A673 (cell line): ENCODE data around the gene MMP24. TPM values are rescaled to one million over a fixed set of nuclear protein-coding genes. Genes with fewer than 3 reads are reported as not detected.
"Not testable (repeated sequence)": the region's sequence is repeated elsewhere in the genome, so short reads cannot be mapped to it uniquely, and the experiment has no call there.

Experiments used
- BruUV-seq: library from RNA; stranded (reverse); fragments of 400-500 nt; replicated peaks from 2 replicates; lab custom pipeline; 2021; lab: Mats Ljungman, UMichigan
- CTCF ChIA-PET: fragments of 300-600 bp; sonication (Branson Sonifier 250); formaldehyde crosslinking; loops from one replicate; lab custom pipeline; 2022; ENCODE audit warnings: antibody characterized with exemption; lab: Charles Lee
- POLR2A ChIA-PET: fragments of 300-600 bp; sonication (Branson Sonifier 250); formaldehyde crosslinking; loops from one replicate; lab custom pipeline; 2022; ENCODE audit warnings: antibody characterized with exemption; ENCODE audit not compliant: low non-redundant PET; lab: Charles Lee
- DNase-seq: peaks from one replicate; pipeline ENCODE4 v3.0.0-alpha.2; 2015; ENCODE audit warnings: low spot score
- H3K27ac ChIP-seq: fragments of 200-600 bp; sonication (generic); 2 replicates; pipeline ENCODE4 v1.5.1; 2016; ENCODE audit warnings: mixed run types, low read depth, mild to moderate bottlenecking, mixed read lengths, antibody characterized with exemption, low read length; ENCODE audit not compliant: poor library complexity, severe bottlenecking
- H3K27me3 ChIP-seq: fragments of 200-600 bp; sonication (generic); replicated peaks from 2 replicates; pipeline ENCODE4 v1.6.1; 2017; ENCODE audit warnings: mixed run types, low read depth, mild to moderate bottlenecking, mixed read lengths, antibody characterized with exemption, low read length; ENCODE audit not compliant: insufficient read depth, poor library complexity
- H3K36me3 ChIP-seq: fragments of 200-600 bp; sonication (generic); 2 replicates; pipeline ENCODE4 v1.6.1; 2016; ENCODE audit warnings: mixed run types, mild to moderate bottlenecking, mixed read lengths, antibody characterized with exemption, low read length; ENCODE audit not compliant: insufficient read depth, poor library complexity, severe bottlenecking
- H3K4me1 ChIP-seq: fragments of 200-600 bp; sonication (generic); 2 replicates; pipeline ENCODE4 v1.6.1; 2017; ENCODE audit warnings: mixed run types, mild to moderate bottlenecking, mixed read lengths, antibody characterized with exemption, low read length; ENCODE audit not compliant: insufficient read depth, poor library complexity, severe bottlenecking
- H3K4me3 ChIP-seq: fragments of 200-600 bp; sonication (generic); 2 replicates; pipeline ENCODE4 v1.5.1; 2016; ENCODE audit warnings: low read depth, mixed run types, mild to moderate bottlenecking, mixed read lengths, low read length; ENCODE audit not compliant: poor library complexity, severe bottlenecking
- H3K9me3 ChIP-seq: fragments of 200-600 bp; sonication (generic); 2 replicates; pipeline ENCODE4 v1.6.1; 2016; ENCODE audit warnings: mixed run types, low read depth, mild to moderate bottlenecking, mixed read lengths, antibody characterized with exemption, low read length; ENCODE audit not compliant: poor library complexity, severe bottlenecking
- EZH2 ChIP-seq: fragments of 200-600 bp; sonication (generic); IDR thresholded peaks from 2 replicates; pipeline ENCODE4 v1.6.1; 2017; ENCODE audit warnings: borderline replicate concordance, low read depth, mild to moderate bottlenecking, mixed read lengths, antibody characterized with exemption, low read length; ENCODE audit not compliant: poor library complexity, severe bottlenecking
- intact Hi-C: fragments of 100-400 bp; cut with micrococcal nuclease; formaldehyde crosslinking; loops from one replicate; pipeline ENCODE4 v1.10.0; 2022; ENCODE audit not compliant: unreplicated experiment
- total RNA-seq: library from RNA; stranded (reverse); gene quantifications from 2 replicates; pipeline ENCODE4 v1.2.3, GENCODE V29; 2021
- TF ChIP-seq, protein P1 (sequence below): fragments of 300-800, 200-600 bp; sonication (generic); conservative IDR thresholded peaks from 2 replicates; pipeline ENCODE4 v1.5.1; 2017; ENCODE audit warnings: low read depth, mild to moderate bottlenecking, antibody characterized with exemption, low read length, moderate library complexity, mixed read lengths

Gene MMP24
- total RNA-seq, 1 experiment from 2014 or later = 0.11 TPM

DNA sequence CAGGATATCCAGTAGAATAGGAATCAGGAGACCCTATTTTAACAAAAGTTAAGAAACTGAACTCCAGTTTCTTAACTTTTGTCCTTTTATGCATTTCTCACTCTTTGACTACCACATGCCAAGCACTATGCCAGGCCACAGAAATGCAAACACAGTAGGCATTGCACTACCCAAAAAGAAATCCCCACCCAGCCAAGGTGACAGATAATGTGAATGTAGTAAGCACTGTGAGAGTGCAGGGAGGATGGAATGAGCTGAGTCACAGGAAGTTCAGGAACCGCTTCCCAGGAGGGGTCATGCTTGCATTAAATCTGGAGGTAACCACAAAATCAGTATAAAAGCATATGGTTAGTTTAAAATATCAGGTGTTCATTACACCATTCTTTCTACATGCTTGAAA is 85.8 kb downstream of the MMP24 start:
- ChIA-PET CTCF (interaction anchor here (1.0 to 1.3 kb wide), 2 partner anchors 9 to 17 kb away, joined by 3 to 5 read pairs; no protein-coding TSS in a partner anchor), POLR2A (no interaction called here)
- no peaks in the 10 kb centered on the region for H3K27me3 ChIP-seq
- no peak overlapping the region for H3K4me3 ChIP-seq
- peaks cover 11% of the 10 kb centered on the region for H3K4me1 ChIP-seq
- no TSS peak for BruUV-seq
- H3K27ac ChIP-seq = no peak overlapping the region
- DNase-seq = peak; percentile 62
- TF ChIP-seq EZH2 = no peak
- TF ChIP-seq, protein P1, sequence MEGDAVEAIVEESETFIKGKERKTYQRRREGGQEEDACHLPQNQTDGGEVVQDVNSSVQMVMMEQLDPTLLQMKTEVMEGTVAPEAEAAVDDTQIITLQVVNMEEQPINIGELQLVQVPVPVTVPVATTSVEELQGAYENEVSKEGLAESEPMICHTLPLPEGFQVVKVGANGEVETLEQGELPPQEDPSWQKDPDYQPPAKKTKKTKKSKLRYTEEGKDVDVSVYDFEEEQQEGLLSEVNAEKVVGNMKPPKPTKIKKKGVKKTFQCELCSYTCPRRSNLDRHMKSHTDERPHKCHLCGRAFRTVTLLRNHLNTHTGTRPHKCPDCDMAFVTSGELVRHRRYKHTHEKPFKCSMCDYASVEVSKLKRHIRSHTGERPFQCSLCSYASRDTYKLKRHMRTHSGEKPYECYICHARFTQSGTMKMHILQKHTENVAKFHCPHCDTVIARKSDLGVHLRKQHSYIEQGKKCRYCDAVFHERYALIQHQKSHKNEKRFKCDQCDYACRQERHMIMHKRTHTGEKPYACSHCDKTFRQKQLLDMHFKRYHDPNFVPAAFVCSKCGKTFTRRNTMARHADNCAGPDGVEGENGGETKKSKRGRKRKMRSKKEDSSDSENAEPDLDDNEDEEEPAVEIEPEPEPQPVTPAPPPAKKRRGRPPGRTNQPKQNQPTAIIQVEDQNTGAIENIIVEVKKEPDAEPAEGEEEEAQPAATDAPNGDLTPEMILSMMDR = no peak
- H3K9me3 ChIP-seq = no peaks in the 10 kb centered on the region
- intact Hi-C loops = no loop called here
- no peaks in the 10 kb centered on the region for H3K36me3 ChIP-seq

DNA sequence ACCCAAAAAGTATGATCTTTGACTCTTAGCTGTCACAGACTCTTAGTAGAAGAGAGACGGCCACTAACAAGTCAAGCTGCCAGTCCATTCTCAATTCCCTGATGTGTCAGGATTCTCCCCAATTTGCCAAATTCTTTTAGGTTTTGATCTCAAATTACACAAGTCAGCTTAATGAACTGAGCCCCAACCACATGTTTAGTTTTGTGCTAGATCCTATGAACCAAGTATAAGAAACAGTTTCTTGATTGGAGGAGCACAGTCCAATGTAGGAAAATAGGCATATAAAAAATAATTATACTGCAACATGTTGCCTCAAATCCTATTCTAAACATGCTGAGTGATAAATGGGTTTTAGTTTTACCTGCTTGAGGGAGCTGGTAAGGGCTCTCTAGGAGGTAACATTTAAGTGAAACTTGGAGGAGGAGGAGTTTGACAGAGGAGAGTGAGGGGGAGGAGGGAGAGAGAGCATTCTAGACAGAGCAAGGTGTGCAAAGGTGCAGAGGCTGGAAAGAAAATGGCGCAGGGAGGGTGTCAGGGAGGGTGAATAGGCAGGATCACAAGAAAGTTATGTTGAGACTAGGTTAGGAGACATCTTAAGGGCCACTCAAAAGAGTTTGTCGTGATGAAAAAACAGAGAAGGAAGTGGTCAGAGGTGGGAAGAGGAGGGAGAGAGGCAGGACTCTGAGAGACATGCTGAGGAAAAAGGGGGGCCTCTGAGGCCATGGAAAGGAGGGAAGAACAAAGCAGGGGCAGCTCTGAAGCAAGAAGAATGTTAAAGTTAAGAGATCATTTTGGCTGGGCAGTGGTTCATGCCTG is 88.5 kb downstream of the MMP24 start:
- no peaks in the 10 kb centered on the region for H3K36me3 ChIP-seq
- H3K9me3 ChIP-seq = no peaks in the 10 kb centered on the region
- no peak overlapping the region for H3K27ac ChIP-seq
- no peak for TF ChIP-seq EZH2
- TF ChIP-seq, protein P1 = no peak
- peaks cover 18% of the 10 kb centered on the region for H3K4me1 ChIP-seq
- intact Hi-C loops = no loop called here
- DNase-seq = no peak
- no TSS peak for BruUV-seq
- ChIA-PET CTCF (no interaction called here), POLR2A (no interaction called here)
- H3K27me3 ChIP-seq = no peaks in the 10 kb centered on the region
- H3K4me3 ChIP-seq = no peak overlapping the region

DNA sequence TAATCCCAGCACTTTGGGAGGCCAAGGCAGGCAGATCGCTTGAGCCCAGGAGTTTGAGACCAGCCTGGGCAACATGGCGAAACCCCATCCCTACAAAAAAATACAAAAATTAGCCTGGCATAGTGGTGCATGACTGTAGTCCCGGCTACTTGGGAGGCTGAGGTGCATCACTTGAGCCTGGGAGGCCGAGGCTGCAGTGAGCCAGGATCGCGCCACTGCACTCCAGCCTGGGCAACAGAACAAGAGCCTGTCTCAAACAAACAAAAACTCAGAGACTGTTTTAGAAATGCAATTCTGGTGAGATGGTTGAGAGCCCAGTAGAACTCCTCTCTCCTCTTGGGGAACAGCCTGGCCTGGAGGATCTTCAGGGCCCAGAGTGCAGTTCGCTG is 89.1 kb downstream of the MMP24 start:
- H3K9me3 ChIP-seq, H3K36me3 ChIP-seq, CTCF ChIA-PET, H3K27ac ChIP-seq, H3K4me3 ChIP-seq, intact Hi-C loops, POLR2A ChIA-PET, DNase-seq, H3K27me3 ChIP-seq, BruUV-seq: not testable (repeated sequence)
- H3K4me1 ChIP-seq = peaks cover 18% of the 10 kb centered on the region
